ENCODE results near the gene TEX38.

DNA sequence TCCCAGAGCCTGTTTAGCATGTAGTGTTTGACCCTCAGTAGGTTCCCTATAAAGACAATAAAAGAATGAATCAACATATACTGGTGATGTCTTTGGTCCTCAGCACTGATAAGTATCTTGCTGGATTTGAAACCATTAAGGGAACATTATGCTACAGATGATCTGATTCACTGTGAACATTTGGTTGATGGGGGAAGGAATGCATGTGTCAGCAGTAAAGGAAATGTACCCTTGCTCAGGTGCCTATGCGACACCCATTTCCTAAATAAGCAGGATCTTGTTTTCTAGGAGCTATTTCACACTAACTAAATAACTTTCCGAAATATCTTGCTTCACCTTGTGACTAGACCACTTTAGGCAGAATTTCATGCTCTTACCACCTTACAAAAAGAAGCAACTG, 13.0 kb downstream of the TEX38 start:
- TF ChIP-seq, protein P1, sequence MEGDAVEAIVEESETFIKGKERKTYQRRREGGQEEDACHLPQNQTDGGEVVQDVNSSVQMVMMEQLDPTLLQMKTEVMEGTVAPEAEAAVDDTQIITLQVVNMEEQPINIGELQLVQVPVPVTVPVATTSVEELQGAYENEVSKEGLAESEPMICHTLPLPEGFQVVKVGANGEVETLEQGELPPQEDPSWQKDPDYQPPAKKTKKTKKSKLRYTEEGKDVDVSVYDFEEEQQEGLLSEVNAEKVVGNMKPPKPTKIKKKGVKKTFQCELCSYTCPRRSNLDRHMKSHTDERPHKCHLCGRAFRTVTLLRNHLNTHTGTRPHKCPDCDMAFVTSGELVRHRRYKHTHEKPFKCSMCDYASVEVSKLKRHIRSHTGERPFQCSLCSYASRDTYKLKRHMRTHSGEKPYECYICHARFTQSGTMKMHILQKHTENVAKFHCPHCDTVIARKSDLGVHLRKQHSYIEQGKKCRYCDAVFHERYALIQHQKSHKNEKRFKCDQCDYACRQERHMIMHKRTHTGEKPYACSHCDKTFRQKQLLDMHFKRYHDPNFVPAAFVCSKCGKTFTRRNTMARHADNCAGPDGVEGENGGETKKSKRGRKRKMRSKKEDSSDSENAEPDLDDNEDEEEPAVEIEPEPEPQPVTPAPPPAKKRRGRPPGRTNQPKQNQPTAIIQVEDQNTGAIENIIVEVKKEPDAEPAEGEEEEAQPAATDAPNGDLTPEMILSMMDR (IDR thresholded peaks at IDR 0.05): no peak
- TF ChIP-seq TCF7 (CRISPR knock-in tag; IDR thresholded peaks at IDR 0.05; ENCODE audit: low read depth): no peak
- TF ChIP-seq, protein P2, sequence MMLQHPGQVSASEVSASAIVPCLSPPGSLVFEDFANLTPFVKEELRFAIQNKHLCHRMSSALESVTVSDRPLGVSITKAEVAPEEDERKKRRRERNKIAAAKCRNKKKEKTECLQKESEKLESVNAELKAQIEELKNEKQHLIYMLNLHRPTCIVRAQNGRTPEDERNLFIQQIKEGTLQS (CRISPR knock-in tag; conservative IDR thresholded peaks at IDR 0.05): no peak
- no peak for TF ChIP-seq ZNF416 (CRISPR knock-in tag; IDR thresholded peaks at IDR 0.05)
- TF ChIP-seq, protein P3, sequence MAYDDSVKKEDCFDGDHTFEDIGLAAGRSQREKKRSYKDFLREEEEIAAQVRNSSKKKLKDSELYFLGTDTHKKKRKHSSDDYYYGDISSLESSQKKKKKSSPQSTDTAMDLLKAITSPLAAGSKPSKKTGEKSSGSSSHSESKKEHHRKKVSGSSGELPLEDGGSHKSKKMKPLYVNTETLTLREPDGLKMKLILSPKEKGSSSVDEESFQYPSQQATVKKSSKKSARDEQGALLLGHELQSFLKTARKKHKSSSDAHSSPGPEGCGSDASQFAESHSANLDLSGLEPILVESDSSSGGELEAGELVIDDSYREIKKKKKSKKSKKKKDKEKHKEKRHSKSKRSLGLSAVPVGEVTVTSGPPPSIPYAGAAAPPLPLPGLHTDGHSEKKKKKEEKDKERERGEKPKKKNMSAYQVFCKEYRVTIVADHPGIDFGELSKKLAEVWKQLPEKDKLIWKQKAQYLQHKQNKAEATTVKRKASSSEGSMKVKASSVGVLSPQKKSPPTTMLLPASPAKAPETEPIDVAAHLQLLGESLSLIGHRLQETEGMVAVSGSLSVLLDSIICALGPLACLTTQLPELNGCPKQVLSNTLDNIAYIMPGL (CRISPR knock-in tag; IDR thresholded peaks at IDR 0.05): no peak
- TF ChIP-seq KAT7 (CRISPR knock-in tag; IDR thresholded peaks at IDR 0.05; ENCODE audit: borderline replicate concordance): no peak
- TF ChIP-seq, protein P4, sequence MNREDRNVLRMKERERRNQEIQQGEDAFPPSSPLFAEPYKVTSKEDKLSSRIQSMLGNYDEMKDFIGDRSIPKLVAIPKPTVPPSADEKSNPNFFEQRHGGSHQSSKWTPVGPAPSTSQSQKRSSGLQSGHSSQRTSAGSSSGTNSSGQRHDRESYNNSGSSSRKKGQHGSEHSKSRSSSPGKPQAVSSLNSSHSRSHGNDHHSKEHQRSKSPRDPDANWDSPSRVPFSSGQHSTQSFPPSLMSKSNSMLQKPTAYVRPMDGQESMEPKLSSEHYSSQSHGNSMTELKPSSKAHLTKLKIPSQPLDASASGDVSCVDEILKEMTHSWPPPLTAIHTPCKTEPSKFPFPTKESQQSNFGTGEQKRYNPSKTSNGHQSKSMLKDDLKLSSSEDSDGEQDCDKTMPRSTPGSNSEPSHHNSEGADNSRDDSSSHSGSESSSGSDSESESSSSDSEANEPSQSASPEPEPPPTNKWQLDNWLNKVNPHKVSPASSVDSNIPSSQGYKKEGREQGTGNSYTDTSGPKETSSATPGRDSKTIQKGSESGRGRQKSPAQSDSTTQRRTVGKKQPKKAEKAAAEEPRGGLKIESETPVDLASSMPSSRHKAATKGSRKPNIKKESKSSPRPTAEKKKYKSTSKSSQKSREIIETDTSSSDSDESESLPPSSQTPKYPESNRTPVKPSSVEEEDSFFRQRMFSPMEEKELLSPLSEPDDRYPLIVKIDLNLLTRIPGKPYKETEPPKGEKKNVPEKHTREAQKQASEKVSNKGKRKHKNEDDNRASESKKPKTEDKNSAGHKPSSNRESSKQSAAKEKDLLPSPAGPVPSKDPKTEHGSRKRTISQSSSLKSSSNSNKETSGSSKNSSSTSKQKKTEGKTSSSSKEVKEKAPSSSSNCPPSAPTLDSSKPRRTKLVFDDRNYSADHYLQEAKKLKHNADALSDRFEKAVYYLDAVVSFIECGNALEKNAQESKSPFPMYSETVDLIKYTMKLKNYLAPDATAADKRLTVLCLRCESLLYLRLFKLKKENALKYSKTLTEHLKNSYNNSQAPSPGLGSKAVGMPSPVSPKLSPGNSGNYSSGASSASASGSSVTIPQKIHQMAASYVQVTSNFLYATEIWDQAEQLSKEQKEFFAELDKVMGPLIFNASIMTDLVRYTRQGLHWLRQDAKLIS (CRISPR knock-in tag; IDR thresholded peaks at IDR 0.05; ENCODE audit: borderline replicate concordance): no peak
- TF ChIP-seq, protein P5, sequence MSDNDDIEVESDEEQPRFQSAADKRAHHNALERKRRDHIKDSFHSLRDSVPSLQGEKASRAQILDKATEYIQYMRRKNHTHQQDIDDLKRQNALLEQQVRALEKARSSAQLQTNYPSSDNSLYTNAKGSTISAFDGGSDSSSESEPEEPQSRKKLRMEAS (CRISPR knock-in tag; IDR thresholded peaks at IDR 0.05): no peak
- TF ChIP-seq, protein P6, sequence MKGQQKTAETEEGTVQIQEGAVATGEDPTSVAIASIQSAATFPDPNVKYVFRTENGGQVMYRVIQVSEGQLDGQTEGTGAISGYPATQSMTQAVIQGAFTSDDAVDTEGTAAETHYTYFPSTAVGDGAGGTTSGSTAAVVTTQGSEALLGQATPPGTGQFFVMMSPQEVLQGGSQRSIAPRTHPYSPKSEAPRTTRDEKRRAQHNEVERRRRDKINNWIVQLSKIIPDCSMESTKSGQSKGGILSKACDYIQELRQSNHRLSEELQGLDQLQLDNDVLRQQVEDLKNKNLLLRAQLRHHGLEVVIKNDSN (CRISPR knock-in tag; IDR thresholded peaks at IDR 0.05): no peak
- no peak for TF ChIP-seq ESRRA (CRISPR knock-in tag; IDR thresholded peaks at IDR 0.05; ENCODE audit: borderline replicate concordance)

Measured in WTC11 (cell line).